Bronchial epithelial cell (primary cell): ENCODE results near the gene TENT4B. TPM values are rescaled to one million over a fixed set of nuclear protein-coding genes. Genes with fewer than 3 reads are reported as not detected.

Experiments used
- DNase-seq: peaks from one replicate; pipeline ENCODE4 v3.0.0-alpha.2; 2010; ENCODE audit warnings: low read depth
- FAIRE-seq: peaks from 2 replicates; lab custom pipeline; 2011; peaks lifted over from hg19 to GRCh38; lab: Jason Lieb, UNC
- H3K27me3 ChIP-seq: 2 replicates; pipeline ENCODE4 v1.5.1; 2011; ENCODE audit warnings: low read length; ENCODE audit not compliant: control insufficient read depth, insufficient read depth
- H3K36me3 ChIP-seq: 2 replicates; pipeline ENCODE4 v1.5.1; 2011; ENCODE audit warnings: low read length; ENCODE audit not compliant: control insufficient read depth, insufficient read depth
- H3K4me3 ChIP-seq: 2 replicates; pipeline ENCODE4 v1.5.1; 2011; ENCODE audit warnings: mild to moderate bottlenecking, low read depth, low read length, control low read depth
- CTCF ChIP-seq: IDR thresholded peaks from 2 replicates; pipeline ENCODE4 v1.5.1; 2011; ENCODE audit warnings: mild to moderate bottlenecking, moderate library complexity, low read length, control low read depth, inconsistent platforms; ENCODE audit not compliant: insufficient read depth, severe bottlenecking
- total RNA-seq: library from RNA; depleted of rRNA; stranded (reverse); fragments of >200 nt; gene quantifications from 2 replicates; pipeline ENCODE4 v1.2.1, GENCODE V29; 2014

Gene TENT4B
- total RNA-seq, 1 donor from 2014 or later = 9.2 TPM

- Histone ChIP-seq H3K4me3 (no peak overlapping the region), H3K36me3 (peaks cover 3% of the 10 kb centered on the region), H3K27me3 (no peaks in the 10 kb centered on the region)
- peak; percentile 35 for DNase-seq
- no peak for TF ChIP-seq CTCF
- no peak for FAIRE-seq
These were observed 54.5 kb downstream of the TENT4B start for GRCh38 chr16:50207652-50208051.

GRCh38 chr16:50208460-50208931 lies 55.4 kb downstream of the TENT4B start:
- no peaks in the 10 kb centered on the region for H3K27me3 ChIP-seq
- H3K4me3 ChIP-seq = no peak overlapping the region
- peaks cover 3% of the 10 kb centered on the region for H3K36me3 ChIP-seq
- DNase-seq (peak; percentile 58), FAIRE-seq (no peak)
- TF ChIP-seq CTCF = no peak

- DNase-seq (no peak), FAIRE-seq (no peak)
- no peaks in the 10 kb centered on the region for H3K27me3 ChIP-seq
- no peak overlapping the region for H3K4me3 ChIP-seq
- no peak for TF ChIP-seq CTCF
- peaks cover 3% of the 10 kb centered on the region for H3K36me3 ChIP-seq
These were observed 56.6 kb downstream of the TENT4B start for GRCh38 chr16:50209546-50210265.

GRCh38 chr16:50210266-50211038 lies 57.3 kb downstream of the TENT4B start:
- peaks cover 3% of the 10 kb centered on the region for H3K36me3 ChIP-seq
- no peaks in the 10 kb centered on the region for H3K27me3 ChIP-seq
- FAIRE-seq (no peak), DNase-seq (peak; percentile 65)
- H3K4me3 ChIP-seq = no peak overlapping the region
- peak; percentile 79 for TF ChIP-seq CTCF

- Histone ChIP-seq H3K4me3 (no peak overlapping the region), H3K27me3 (no peaks in the 10 kb centered on the region), H3K36me3 (peaks cover 6% of the 10 kb centered on the region)
- DNase-seq = peak; percentile 75
- TF ChIP-seq CTCF = peak; percentile 46
- no peak for FAIRE-seq
These were observed 60.9 kb downstream of the TENT4B start for GRCh38 chr16:50213939-50214519.
